HG02870 (cell line): ENCODE results near the gene ETDA.
"Not testable (repeated sequence)": the region's sequence is repeated elsewhere in the genome, so short reads cannot be mapped to it uniquely, and the experiment has no call there.

Experiments used
- ATAC-seq: cut with Tn5 transposase; IDR thresholded peaks from one replicate; pipeline ENCODE4 v1.9.1; 2021; ENCODE audit warnings: mild to moderate bottlenecking, moderate library complexity; ENCODE audit not compliant: unreplicated experiment

The ETDA gene

DNA sequence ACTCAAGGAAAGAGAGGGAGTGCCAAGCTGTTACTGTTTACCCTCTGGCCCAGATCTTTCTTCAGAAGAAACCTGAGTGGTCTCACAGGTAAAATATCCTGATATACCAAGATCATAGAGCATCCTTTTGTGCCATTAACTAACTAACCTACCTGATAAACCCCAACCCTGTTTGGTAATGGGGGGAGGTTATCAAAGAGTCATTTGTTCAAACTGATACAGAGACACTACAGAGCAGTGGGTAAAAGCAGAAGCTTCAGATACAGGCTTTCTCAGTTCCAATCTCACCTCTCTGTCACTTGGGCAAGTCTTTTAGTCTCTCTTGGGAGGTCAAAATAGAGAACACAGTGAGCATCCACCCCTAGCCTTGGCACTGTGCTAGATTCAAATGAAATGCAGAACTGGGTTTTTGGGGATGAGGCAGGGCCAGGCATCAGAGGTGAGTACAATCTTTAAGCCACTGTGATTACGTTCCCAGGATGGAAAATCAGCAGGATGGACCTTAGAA is at the start of gene ETDA:
Gene ETDA, plus strand, starts transcription at position 51 of the 508 bp plus-strand sequence. CDS start 1,216 bp downstream, outside the sequence.
- ATAC-seq: not testable (repeated sequence)

DNA sequence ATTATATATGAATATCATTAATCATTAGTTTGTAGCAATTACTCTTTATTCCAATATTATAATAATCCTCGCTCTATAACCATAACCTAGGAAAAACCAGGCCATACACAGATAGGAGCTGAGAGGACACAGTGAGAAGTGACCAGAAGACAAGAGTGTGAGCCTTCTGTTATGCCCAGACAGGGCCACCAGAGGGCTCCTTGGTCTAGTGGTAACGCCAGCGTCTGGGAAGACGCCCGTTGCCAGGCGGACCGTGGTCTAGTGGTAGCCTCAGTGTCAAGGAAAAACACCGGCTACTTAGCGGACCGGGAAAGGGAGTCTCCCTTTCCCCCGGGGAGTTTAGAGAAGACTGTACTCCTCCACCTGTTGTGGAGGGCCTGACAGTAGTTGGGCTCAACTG is 45.4 kb upstream of the ETDA start:
- ATAC-seq: not testable (repeated sequence)

DNA sequence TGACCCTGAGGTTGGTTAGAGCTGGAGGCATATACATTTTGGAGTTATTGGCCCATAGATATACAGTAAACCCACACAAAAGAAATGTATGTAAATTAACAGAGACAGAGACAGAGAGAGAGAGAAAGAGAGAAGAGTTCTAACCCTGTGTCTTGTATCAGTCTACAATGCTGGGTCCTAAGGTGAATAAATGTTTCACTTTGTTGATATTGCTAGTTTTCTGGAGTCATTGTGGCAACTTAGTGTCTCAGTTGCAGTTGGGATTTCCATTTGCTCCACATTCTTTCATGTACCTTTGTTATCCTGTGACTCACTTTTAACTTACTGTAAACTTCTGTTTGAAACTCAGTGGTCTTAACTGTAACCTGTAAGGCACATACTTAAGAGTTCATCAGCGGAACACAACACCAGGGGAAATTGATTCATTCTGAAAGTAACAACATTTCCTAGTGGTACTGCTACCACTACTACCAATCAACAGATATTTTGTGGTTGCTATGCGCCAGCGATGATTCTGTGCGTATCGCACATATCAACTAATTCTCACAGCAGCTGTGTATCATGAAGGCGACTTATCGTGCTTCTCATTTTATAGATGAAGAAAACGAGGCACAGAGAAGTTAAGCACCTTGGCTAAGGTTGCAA is 38.5 kb upstream of the ETDA start:
- ATAC-seq: no peak

DNA sequence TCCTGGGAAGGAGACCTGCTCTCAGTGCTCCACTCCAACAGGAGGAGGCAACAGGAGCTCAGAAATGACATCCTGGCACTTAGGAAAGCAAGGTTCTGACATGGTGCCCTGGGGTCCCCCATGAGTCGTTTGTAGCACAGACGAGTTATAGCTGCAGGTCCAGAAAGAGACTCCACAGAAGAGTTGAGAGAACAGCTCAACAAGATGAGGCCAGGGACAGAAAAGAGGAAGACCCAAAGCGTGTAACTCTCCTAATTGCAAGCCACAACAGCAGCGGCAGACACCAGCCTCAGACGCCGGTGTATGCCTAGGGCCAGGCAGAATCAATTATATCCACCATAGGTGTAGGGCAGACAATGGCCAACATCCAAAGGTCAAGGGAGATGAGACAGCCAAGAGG is 5.9 kb upstream of the ETDA start:
- not testable (repeated sequence) for ATAC-seq

DNA sequence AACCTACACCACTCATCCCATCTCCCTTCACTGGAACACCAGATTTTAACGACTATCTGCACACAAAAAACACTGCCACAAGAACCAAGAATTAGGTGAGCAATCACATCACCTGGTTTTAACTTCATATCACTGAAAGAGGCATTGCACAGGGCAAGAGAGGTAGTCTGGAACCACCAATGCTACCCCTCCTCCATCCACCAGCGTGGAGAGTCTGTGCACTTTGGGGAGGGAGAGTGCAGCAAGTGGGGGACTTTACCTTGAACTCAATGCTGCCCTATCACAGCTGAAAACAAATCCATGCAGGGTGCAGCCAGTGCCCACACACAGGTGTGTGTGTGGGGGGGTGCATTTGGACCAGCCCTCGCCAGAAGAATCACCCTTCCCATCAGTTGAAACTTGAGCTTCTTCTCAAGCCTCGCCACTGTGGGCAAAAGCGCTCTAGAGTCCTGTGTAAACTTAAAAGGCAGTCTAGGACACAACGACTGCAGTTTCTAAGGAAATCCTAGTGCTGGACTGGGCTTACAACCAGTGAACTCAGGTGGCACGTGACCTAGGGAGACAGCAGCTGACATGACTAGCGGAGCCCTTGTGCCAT is 4.3 kb downstream of the ETDA start:
- not testable (repeated sequence) for ATAC-seq

DNA sequence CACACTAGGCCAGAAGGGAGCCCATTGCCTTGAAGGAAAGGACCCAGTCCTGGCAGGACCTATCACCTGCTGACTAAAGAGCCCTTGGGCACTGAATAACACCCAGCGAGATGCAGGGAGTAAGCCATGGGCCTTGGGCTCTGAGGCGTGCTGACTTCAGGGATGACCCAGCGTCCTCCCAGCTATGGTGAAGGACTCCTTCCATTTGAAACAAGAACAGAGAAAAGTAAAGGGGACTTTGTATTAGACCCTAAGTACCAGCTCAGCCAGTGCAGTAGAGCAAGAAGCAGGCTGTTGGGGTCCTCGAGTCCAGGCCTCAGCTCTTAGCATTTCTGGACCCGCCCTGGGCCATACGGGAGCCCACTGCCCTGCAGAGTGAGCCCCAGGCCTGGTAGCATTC is 5.1 kb downstream of the ETDA start:
- ATAC-seq: no peak

DNA sequence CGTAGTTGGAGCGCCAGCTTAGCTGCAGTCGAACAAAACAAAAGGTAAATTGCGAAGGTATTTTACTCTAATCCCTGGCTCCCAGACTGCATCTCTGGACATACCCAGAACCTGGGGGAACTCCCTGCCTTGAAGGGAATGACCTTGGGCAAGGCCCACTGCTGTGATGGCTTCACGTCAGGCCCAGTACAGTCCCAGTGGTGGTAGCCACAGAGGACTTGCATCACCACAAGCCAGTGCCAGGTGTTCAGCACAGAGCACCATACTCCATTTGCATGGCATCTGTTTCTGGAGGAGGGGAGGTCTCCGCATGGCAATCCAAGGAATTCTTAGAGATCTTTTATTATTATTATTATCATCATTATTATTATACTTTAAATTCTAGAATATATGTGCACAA is 5.6 kb downstream of the ETDA start:
- ATAC-seq: no peak

DNA sequence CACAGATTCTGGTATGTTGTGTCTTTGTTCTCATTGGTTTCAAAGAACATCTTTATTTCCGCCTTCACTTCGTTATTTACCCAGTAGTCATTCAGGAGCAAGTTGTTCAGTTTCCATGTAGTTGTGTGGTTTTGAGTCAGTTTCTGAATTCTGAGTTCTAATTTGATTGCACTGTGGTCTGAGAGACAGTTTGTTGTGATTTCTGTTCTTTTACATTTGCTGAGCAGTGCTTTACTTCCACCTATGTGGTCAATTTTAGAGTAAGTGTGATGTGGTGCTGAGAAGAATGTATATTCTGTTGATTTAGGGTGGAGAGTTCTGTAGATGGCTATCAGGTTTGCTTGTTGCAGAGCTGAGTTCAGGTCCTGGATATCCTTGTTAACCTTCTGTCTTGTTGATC is 9.1 kb downstream of the ETDA start:
- ATAC-seq: not testable (repeated sequence)

DNA sequence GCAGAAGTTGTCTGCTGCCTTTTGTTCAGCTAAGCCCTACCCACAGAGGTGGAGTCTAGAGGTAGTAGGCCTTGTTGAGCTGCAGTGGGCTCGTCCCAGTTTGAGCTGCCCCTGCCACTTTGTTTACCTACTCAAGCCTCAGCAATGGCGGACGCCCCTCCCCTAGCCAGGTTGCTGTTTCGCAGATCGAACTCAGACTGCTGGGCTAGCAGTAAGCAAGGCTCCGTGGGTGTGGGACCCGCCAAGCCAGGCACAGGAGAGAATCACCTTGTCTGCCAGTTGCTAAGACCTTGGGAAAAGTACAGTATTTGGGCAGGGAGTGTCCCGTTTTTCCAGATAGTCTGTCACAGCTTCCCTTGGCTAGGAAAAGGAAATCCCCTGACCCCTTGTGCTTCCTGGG is 11.5 kb downstream of the ETDA start:
- ATAC-seq: not testable (repeated sequence)

DNA sequence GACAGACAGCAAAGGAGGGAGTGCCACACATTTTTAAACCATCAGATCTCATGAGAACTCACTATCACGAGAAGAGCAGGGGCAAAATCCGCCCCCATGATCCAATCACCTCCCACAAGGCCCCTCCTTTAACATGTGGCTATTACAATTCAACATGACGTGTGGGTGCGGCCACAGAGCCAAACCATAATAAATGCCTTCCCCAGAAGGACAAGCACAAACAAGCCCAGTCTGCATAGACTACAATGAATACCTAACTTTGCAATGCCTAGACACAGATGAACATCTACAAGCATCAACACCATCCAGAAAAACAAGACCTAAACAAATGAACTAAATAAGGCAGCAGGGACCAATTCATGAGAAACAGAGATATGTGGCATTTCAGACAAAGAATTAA is 12.3 kb downstream of the ETDA start:
- ATAC-seq: no peak

DNA sequence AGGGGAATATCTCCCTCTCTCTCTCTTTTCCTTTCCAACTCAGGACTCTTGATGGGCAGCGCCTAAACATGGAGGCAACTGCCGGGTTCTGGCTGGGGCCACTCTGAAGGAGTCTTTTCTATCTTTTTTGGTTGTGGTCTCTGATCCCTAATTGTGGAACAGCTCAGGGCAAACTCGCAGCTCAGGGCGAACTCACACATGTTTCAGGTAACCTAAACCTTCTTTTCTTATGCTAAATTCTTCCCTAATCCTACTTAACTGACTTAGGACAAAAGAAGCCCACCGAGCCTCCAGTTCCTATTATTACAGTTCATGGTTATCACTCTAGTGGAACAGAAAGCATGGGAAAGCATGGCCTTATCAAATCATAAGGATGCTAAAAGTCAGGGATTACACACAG is 21.3 kb downstream of the ETDA start:
- no peak for ATAC-seq

DNA sequence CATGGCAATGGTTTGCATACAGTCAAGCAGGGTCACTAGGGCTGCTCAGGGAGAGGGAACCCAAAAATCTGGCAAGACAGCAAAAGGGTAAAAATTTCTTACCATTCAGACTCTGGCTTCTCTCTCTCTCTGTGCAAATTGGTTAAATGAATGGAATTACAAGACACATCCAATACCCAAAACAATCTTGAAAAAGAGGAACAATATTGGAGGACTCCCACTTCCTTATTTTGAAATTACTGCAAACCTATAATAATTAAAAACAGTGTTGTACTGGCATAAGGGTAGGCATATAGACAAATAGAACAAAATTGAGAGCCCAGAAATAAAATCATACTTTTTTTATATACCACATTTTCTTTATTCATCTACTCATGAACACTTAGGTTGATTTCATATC is 24.1 kb downstream of the ETDA start:
- no peak for ATAC-seq

DNA sequence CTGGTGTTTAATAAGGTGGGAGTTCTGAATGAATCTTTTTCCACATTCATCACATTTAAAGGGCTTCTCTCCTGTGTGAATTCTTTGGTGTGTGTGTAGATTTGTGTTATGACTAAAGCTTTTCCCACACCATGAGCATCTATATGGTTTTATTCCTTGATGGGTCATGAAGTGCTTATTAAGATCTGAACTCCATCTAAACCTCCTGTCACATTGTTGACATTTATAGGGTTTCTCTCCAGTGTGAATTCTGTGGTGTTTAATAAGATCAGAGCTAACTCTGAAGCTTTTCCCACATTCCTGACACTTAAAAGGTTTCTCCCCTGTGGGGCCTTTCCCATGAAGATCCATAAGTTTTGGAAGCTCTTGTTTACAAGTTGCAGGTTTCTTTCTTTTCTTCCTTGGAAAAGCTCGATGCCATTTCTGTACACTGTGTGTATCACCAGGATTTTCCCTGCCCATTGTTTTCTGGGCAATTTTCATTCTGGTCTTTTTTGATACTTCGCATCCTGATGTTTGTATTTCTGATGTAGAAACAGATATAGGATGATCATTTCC is 35.5 kb downstream of the ETDA start:
- no peak for ATAC-seq

DNA sequence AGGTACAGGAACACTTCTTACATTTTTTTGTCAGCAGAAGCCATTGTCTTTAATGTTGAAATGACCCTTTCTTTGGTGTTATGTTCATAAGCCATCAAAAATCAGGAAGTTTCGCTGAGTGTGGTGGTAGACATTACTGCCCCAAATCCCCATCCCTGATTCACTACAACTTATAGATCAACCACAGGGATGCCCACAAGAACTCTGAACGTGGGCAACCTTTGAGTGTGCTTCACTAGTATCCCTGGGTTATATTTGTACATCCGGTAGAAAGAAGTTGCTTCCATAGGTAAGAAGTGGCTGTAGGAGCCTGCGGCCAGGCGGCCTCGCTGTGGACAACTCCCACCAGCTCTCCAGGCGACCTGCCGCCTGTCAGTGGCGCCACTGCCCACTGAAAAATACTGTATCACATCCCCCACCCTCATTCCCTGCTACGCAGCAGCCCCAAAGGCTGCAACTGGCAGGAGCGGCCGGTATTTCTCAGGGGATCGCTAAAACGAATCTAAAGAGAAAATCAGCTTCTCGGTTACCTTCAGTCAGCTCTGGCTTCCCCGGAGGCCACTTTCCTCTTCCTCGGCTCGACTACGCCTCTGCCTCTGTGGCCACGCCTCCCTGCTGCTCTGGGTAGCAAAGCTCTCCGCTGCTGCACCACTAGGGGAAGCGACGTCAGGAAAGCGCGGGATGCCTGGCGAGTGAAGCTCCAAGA is 43.5 kb downstream of the ETDA start:
- peak; percentile 97 for ATAC-seq

DNA sequence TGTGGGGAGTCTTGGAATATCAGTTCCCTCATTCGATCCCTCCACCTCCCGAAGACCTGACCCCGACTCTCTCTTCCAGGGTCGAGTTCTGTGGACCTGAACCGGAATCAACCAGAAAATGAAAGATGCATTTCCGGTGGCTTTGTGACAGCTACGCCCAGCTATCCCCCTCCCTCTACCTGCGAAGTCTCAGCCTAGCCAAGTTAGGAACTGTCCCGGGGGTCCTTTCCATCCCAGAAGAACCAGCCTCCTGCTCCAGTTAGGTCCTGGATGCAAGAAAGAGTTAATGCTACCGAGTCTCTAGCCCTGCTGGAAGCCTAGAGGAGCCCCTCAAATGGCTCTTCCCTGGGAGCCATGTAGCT is 44.1 kb downstream of the ETDA start:
- peak; percentile 46 for ATAC-seq

DNA sequence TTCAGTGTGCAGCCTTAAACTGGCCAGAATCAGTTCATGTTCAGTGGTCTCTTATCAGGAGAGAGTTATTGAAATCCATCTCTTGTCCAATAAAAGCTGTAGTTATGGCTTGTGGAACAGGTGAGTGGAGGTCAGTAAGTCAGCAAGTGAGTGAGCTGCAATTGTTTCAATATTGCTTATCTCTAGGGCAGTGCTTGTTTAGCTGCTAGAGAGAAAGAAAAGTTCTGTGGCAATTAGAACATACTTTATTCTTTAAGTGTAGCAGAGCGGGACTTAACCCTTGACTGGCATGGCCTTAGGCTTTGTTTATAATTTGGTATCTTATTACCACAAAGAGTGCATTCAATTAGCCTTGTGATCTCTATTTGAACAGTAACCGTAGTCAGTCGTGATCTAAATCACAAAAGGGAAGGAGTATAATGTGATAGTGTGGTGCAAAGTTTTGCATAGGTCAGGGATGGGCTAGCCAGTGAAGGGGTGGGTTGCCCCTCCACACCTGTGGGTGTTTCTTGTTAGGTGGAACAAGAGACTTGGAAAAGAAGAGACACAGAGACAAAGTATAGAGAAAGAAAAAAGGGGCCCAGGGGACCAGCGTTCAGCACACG is 50.5 kb downstream of the ETDA start:
- no peak for ATAC-seq
